CD8-positive, alpha-beta memory T cell (primary cell): ENCODE results near the gene DBH. TPM values are rescaled to one million over a fixed set of nuclear protein-coding genes. Genes with fewer than 3 reads are reported as not detected.

Experiments used
- CTCF ChIA-PET: fragments of 350-600 bp; sonication (Branson Sonifier 250); formaldehyde crosslinking; loops from one replicate; lab custom pipeline; 2021; ENCODE audit warnings: antibody characterized with exemption; lab: Charles Lee
- POLR2A ChIA-PET: fragments of 350-600 bp; sonication (Branson Sonifier 250); formaldehyde crosslinking; loops from one replicate; lab custom pipeline; 2021; ENCODE audit warnings: antibody characterized with exemption; lab: Charles Lee
- DNase-seq, 5 donors: peaks; one replicate each; pipeline versions ENCODE4 v3.0.0 to v3.0.0-alpha.2; 2020 to 2022; ENCODE audit warnings: mixed read lengths in 1 of 5
- H3K27ac ChIP-seq: one replicate; pipeline ENCODE4 v1.7.0; 2013; ENCODE audit warnings: low read depth, mild to moderate bottlenecking, low read length, moderate library complexity
- H3K27me3 ChIP-seq: 2 replicates; pipeline ENCODE4 v1.7.0; 2013; ENCODE audit warnings: low read length, mild to moderate bottlenecking; ENCODE audit not compliant: insufficient read depth, poor library complexity, severe bottlenecking
- H3K36me3 ChIP-seq: 2 replicates; pipeline ENCODE4 v1.7.0; 2013; ENCODE audit warnings: mild to moderate bottlenecking, low read length, moderate library complexity; ENCODE audit not compliant: insufficient read depth
- H3K4me1 ChIP-seq: 2 replicates; pipeline ENCODE4 v1.7.0; 2013; ENCODE audit warnings: mild to moderate bottlenecking, low read length, moderate library complexity; ENCODE audit not compliant: insufficient read depth
- H3K4me3 ChIP-seq: 2 replicates; pipeline ENCODE4 v1.7.0; 2013; ENCODE audit warnings: mild to moderate bottlenecking, low read length
- H3K9me3 ChIP-seq: 2 replicates; pipeline ENCODE4 v1.7.0; 2013; ENCODE audit warnings: mild to moderate bottlenecking, low read length
- H3K27ac Mint-ChIP-seq, 8 donors: one replicate each; pipeline ENCODE4 v1.8.0; 2020 to 2021; ENCODE audit warnings: mixed read lengths in 8 of 8, mild to moderate bottlenecking in 6 of 8, inconsistent platforms in 3 of 8, moderate library complexity in 3 of 8
- H3K27me3 Mint-ChIP-seq, 2 donors: one replicate each; pipeline ENCODE4 v1.8.0; 2020 to 2021; ENCODE audit warnings: mixed read lengths in 2 of 2, mild to moderate bottlenecking in 1 of 2, moderate library complexity in 1 of 2
- H3K36me3 Mint-ChIP-seq, 3 donors: one replicate each; pipeline ENCODE4 v1.8.0; 2020 to 2021; ENCODE audit warnings: mixed read lengths in 3 of 3, inconsistent platforms in 1 of 3, mild to moderate bottlenecking in 1 of 3
- H3K4me1 Mint-ChIP-seq, 3 donors: one replicate each; pipeline ENCODE4 v1.8.0; 2020 to 2021; ENCODE audit warnings: mixed read lengths in 3 of 3, inconsistent platforms in 1 of 3, mild to moderate bottlenecking in 1 of 3
- H3K4me3 Mint-ChIP-seq, 7 donors: one replicate each; pipeline ENCODE4 v1.8.0; 2020 to 2021; ENCODE audit warnings: mixed read lengths in 7 of 7, mild to moderate bottlenecking in 6 of 7, moderate library complexity in 4 of 7, inconsistent platforms in 2 of 7
- H3K9me3 Mint-ChIP-seq, 5 donors: one replicate each; pipeline ENCODE4 v1.8.0; 2020 to 2022; ENCODE audit warnings: mixed read lengths in 5 of 5, mild to moderate bottlenecking in 3 of 5, moderate library complexity in 2 of 5, inconsistent platforms in 1 of 5
- polyA plus RNA-seq: library from polyadenylated mRNA; unstranded; fragments of 300-500 nt; fragmentation: Illumina TruSeq; gene quantifications from one replicate; pipeline ENCODE4 v1.2.3, GENCODE V29; 2021
- total RNA-seq, 2 experiments: library from RNA; stranded (reverse); gene quantifications; one replicate each; pipeline ENCODE4 v1.2.3, GENCODE V29; 2021

DBH gene
- total and polyA plus RNA-seq, 3 experiments from 2014 or later = not detected

DNA sequence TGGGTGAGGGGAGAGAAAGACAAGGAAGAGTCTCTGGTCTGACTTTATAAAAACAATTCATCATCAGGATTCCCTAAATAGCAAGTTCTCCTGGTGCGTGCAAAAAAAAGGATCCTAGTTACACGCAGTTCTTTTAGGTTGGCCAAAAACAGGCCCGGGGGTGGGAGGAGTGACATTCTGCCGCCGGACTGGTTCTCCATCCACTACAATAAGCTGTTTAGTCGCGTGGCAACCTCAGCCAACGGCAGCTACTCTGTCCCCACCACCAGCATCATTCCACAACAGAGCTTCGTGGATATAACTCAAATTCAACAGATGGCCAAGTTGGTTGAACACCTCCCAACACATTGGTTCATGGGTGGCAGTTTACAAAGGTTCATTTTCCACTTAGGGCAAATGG lies 24.1 kb upstream of the DBH start:
- Mint-ChIP-seq H3K27me3 (peaks cover 26 to 48% of the 10 kb centered on the region in 2 donors), H3K9me3 (no peaks in the 10 kb centered on the region), H3K4me1 (peaks cover 0 to 13% (median 0%) of the 10 kb centered on the region in 3 donors), H3K4me3 (no peak overlapping the region), H3K27ac (no peak overlapping the region), H3K36me3 (no peaks in the 10 kb centered on the region)
- Histone ChIP-seq H3K36me3 (no peaks in the 10 kb centered on the region), H3K9me3 (no peaks in the 10 kb centered on the region), H3K4me1 (no peaks in the 10 kb centered on the region), H3K27ac (no peak overlapping the region), H3K4me3 (no peak overlapping the region), H3K27me3 (peaks cover 18% of the 10 kb centered on the region)
- ChIA-PET CTCF (no interaction called here), POLR2A (no interaction called here)
- DNase-seq = no peak

DNA sequence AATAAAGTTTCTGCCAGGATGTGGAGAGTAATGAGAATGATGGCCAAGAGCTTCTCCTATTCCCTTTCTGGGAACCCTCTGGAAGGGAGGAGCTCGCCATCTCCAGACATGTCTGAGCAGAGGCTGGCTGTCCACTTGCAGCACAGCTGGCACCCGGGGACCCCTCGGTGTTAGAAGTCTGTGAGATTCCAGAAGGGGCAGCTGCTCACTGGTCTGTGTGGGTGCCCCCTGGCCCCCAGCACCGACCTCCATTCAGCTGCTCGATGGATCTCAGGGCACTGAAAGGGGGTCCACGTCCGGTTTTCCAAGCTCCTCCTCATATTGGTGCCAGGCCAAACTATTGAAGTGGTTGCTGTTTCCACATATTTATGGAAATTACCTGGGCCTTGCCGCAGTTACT lies 23.3 kb upstream of the DBH start:
- H3K27me3 ChIP-seq = peaks cover 10% of the 10 kb centered on the region
- no peaks in the 10 kb centered on the region for H3K4me1 ChIP-seq
- Mint-ChIP-seq H3K27me3 (peaks cover 24 to 41% of the 10 kb centered on the region in 2 donors), H3K9me3 (no peaks in the 10 kb centered on the region), H3K36me3 (no peaks in the 10 kb centered on the region), H3K4me3 (no peak overlapping the region), H3K4me1 (peaks cover 0 to 9% (median 0%) of the 10 kb centered on the region in 3 donors), H3K27ac (no peak overlapping the region)
- no peak for DNase-seq
- no peaks in the 10 kb centered on the region for H3K9me3 ChIP-seq
- CTCF ChIA-PET = no interaction called here
- H3K4me3 ChIP-seq = no peak overlapping the region
- no peaks in the 10 kb centered on the region for H3K36me3 ChIP-seq
- H3K27ac ChIP-seq = no peak overlapping the region
- POLR2A ChIA-PET = no interaction called here

DNA sequence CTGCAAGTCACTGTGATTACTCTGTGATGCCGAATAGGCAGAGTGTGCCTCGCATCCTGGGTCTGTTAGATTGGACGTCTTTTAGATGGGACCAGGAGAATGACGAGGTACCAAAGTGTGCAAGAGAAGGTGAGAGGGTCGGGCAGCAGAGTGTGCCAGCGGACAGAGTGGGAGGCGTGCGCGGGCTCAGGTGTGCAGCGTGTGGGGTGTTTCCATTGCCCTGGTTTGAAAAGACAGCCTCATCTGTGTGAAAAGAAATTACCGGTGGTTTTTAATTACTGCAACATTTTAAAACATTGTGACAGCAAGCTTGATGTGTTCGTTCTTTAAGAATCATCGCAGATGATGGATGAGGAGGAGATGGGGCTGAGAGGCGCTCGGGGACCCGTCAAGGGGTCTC lies 22.7 kb upstream of the DBH start:
- Histone ChIP-seq H3K36me3 (no peaks in the 10 kb centered on the region), H3K4me3 (no peak overlapping the region), H3K27ac (no peak overlapping the region), H3K9me3 (no peaks in the 10 kb centered on the region), H3K4me1 (no peaks in the 10 kb centered on the region), H3K27me3 (peaks cover 7% of the 10 kb centered on the region)
- peaks cover 0 to 3% (median 0%) of the 10 kb centered on the region in 3 donors for H3K4me1 Mint-ChIP-seq
- H3K27ac Mint-ChIP-seq = no peak overlapping the region
- ChIA-PET POLR2A (no interaction called here), CTCF (interaction anchor here (0.7 kb wide), 1 partner anchor 130 kb away, joined by 3 read pairs; no protein-coding TSS in a partner anchor)
- no peaks in the 10 kb centered on the region for H3K36me3 Mint-ChIP-seq
- no peak overlapping the region for H3K4me3 Mint-ChIP-seq
- H3K9me3 Mint-ChIP-seq = no peaks in the 10 kb centered on the region
- no peak for DNase-seq
- peaks cover 19 to 35% of the 10 kb centered on the region in 2 donors for H3K27me3 Mint-ChIP-seq

DNA sequence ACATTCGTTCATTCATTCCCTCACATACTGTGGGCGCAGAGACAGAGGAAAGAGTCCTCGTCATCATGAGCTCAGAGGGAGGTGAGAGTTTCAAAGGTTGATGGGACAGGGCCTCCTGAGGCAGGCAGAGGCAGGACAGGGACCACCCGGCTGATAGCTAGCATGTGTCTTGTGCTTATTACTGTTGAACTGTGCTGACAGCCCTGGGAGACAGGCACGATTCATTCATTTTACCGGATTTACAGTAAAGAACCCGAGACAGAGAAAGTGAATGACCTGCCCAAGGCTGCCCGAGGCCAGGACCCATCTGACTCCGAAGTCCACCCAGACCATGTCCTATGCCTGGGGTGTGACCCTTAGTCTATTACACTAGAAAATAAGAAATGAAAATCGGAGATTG lies 22.1 kb upstream of the DBH start:
- no peak overlapping the region for H3K27ac ChIP-seq
- POLR2A ChIA-PET = no interaction called here
- Mint-ChIP-seq H3K4me3 (no peak overlapping the region), H3K27ac (no peak overlapping the region), H3K27me3 (peaks cover 18 to 33% of the 10 kb centered on the region in 2 donors), H3K36me3 (no peaks in the 10 kb centered on the region), H3K9me3 (no peaks in the 10 kb centered on the region), H3K4me1 (peaks cover 3 to 8% (median 4%) of the 10 kb centered on the region in 3 donors)
- H3K4me1 ChIP-seq = peaks cover 3% of the 10 kb centered on the region
- DNase-seq = no peak
- H3K36me3 ChIP-seq = no peaks in the 10 kb centered on the region
- peaks cover 5% of the 10 kb centered on the region for H3K27me3 ChIP-seq
- CTCF ChIA-PET = interaction anchor here (0.7 kb wide), 1 partner anchor 129 kb away, joined by 3 read pairs; no protein-coding TSS in a partner anchor
- no peak overlapping the region for H3K4me3 ChIP-seq
- H3K9me3 ChIP-seq = no peaks in the 10 kb centered on the region

DNA sequence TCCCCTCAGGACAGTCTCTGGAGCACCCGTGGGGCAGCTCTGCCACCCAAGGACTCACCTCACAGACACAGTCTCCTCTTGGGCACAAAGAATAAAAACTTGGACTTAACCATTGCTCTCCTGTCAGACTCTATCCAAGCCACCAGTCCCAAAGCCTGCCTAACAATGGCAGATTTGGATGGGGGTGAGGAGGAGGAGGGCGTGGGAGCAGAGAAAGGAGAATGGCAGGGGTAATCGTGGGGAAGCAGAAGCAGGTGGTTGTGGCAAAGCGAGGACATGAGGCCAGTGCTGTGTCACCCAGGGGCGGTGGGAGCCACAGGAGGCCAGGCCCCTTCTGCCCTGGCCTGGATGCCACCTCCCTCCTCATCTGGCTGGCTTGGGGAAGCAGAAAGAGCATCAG lies 21.5 kb upstream of the DBH start:
- Histone ChIP-seq H3K9me3 (no peaks in the 10 kb centered on the region), H3K4me3 (no peak overlapping the region), H3K4me1 (peaks cover 9% of the 10 kb centered on the region), H3K27ac (no peak overlapping the region), H3K36me3 (no peaks in the 10 kb centered on the region), H3K27me3 (peaks cover 4% of the 10 kb centered on the region)
- no peaks in the 10 kb centered on the region for H3K9me3 Mint-ChIP-seq
- H3K36me3 Mint-ChIP-seq = no peaks in the 10 kb centered on the region
- CTCF ChIA-PET = no interaction called here
- peak overlapping the region in 1 of 8 donors; percentile 78 for H3K27ac Mint-ChIP-seq
- peaks cover 15 to 29% of the 10 kb centered on the region in 2 donors for H3K27me3 Mint-ChIP-seq
- H3K4me1 Mint-ChIP-seq = peaks cover 4 to 11% (median 10%) of the 10 kb centered on the region in 3 donors
- no peak overlapping the region for H3K4me3 Mint-ChIP-seq
- DNase-seq = no peak
- POLR2A ChIA-PET = no interaction called here

DNA sequence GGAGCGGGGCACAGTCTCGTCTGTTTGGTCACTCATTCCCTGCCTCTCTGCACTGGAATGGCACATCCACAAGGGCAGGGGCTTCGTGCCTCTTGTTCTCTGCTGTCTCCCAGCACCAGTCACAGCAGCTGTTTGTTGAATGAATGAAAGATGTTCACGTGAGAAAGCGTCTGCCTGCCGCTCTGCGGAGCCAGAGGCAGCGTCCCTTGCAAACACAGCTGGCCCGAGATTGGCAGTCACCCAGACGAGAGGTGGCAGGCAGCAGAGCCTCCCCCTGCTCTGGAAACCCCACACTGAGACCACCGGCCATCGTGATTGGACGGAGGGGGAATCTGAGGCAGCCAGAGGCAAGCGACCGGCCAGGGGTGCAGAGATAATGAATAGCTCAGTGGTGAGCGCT lies 21.0 kb upstream of the DBH start:
- Histone ChIP-seq H3K9me3 (no peaks in the 10 kb centered on the region), H3K4me3 (no peak overlapping the region), H3K4me1 (peaks cover 14% of the 10 kb centered on the region), H3K27me3 (no peaks in the 10 kb centered on the region), H3K27ac (no peak overlapping the region), H3K36me3 (no peaks in the 10 kb centered on the region)
- Mint-ChIP-seq H3K4me3 (no peak overlapping the region), H3K27me3 (peaks cover 12 to 24% of the 10 kb centered on the region in 2 donors), H3K4me1 (peaks cover 9 to 16% (median 16%) of the 10 kb centered on the region in 3 donors), H3K9me3 (no peaks in the 10 kb centered on the region), H3K36me3 (no peaks in the 10 kb centered on the region), H3K27ac (no peak overlapping the region)
- DNase-seq = no peak
- ChIA-PET POLR2A (no interaction called here), CTCF (no interaction called here)

DNA sequence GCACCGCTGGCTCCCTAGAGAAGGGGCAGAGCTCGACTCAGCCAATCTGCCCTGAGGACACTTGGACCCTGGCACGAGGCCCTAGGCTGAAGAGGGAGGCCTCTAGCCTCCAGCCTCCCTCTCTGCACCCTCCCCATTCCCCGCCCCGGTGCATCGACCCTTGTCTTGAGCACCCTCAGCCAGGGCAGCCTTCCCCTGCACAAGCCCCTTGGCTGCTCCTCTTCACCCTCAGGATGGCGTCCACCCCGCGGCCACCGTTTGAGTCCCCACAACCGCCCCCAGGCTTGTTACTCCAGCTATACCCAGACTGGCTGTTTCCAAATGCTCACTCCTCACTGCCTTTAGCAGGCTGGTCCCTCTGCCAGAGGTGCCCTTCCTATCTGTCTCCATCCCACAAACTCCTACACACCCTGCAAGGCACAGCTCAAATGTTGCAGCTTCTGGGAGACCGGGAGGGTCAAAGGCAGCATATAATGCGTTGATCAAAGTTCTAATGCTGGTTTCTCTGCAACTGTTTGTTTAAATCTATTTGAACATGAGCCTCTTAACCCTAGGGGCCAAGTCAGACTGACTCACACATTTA lies 20.5 kb upstream of the DBH start:
- ChIA-PET CTCF (no interaction called here), POLR2A (no interaction called here)
- H3K4me1 Mint-ChIP-seq = peaks cover 12 to 20% (median 19%) of the 10 kb centered on the region in 3 donors
- H3K27ac Mint-ChIP-seq = no peak overlapping the region
- Histone ChIP-seq H3K27ac (no peak overlapping the region), H3K36me3 (no peaks in the 10 kb centered on the region), H3K27me3 (no peaks in the 10 kb centered on the region), H3K9me3 (no peaks in the 10 kb centered on the region), H3K4me3 (no peak overlapping the region), H3K4me1 (peaks cover 19% of the 10 kb centered on the region)
- peaks cover 10 to 19% of the 10 kb centered on the region in 2 donors for H3K27me3 Mint-ChIP-seq
- no peak for DNase-seq
- no peaks in the 10 kb centered on the region for H3K36me3 Mint-ChIP-seq
- no peaks in the 10 kb centered on the region for H3K9me3 Mint-ChIP-seq
- no peak overlapping the region for H3K4me3 Mint-ChIP-seq

DNA sequence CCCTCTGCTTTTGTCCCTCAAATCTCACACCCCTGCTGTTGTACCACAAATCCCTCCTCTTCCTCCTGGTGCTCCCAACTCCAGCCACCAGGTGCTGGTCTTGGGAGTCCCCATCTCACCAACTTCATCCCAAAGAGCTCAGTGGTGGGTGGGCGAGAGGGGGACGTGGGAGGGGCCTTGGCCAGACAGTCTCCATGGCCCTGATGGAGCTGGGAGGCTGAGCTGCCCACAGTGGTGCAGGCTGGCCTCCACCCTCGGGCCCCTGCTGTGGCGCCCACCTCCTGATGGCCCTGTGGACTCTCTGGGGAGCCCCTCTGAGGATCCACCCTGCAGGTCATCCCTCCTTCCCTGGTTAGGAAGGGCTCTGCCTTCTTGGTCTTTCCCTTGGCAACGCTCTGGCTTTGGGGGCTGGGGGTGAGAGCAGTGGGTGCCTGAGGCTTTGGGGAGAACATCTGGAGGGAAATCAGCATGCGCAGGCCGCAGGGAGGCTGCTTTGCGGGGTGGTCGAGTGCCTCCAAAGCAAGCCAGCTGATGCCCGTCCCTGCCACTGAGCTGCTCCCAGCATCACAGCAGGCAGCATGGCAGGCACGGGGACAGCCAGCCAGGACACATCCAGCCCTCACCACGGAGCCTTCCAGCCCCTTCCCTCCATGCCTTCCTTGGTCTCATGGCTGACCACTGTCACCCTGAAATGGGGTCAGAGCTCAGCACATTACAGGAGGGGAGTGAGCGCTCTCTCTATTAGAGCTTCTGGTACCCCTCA lies 19.3 kb upstream of the DBH start:
- CTCF ChIA-PET = no interaction called here
- H3K27me3 ChIP-seq = no peaks in the 10 kb centered on the region
- H3K4me3 ChIP-seq = no peak overlapping the region

More for the DNA sequence above, 19.3 kb upstream of the DBH start:
- H3K4me3 Mint-ChIP-seq = no peak overlapping the region
- H3K4me1 Mint-ChIP-seq = peaks cover 16 to 28% (median 28%) of the 10 kb centered on the region in 3 donors
- POLR2A ChIA-PET = no interaction called here
- peaks cover 5 to 8% of the 10 kb centered on the region in 2 donors for H3K27me3 Mint-ChIP-seq
- no peak overlapping the region for H3K27ac Mint-ChIP-seq
- Histone ChIP-seq H3K27ac (no peak overlapping the region), H3K9me3 (no peaks in the 10 kb centered on the region), H3K36me3 (no peaks in the 10 kb centered on the region), H3K4me1 (peaks cover 27% of the 10 kb centered on the region)
- no peak for DNase-seq
- H3K36me3 Mint-ChIP-seq = no peaks in the 10 kb centered on the region
- no peaks in the 10 kb centered on the region for H3K9me3 Mint-ChIP-seq
